HL-60 (cell line): ENCODE measurements around the gene AKNA.

Experiments
- DNase-seq, 2 experiments: peaks; one replicate each; pipeline ENCODE4 v3.0.0-alpha.2; 2010 to 2020; ENCODE audit warnings: low read depth in 1 of 2, low spot score in 1 of 2
- H3K27ac ChIP-seq: fragments of 250-450 bp; sonication (Bioruptor Pico); replicated peaks from 2 replicates; pipeline ENCODE4 v1.5.1; 2020; ENCODE audit warnings: mild to moderate bottlenecking, moderate library complexity
- H3K27me3 ChIP-seq: fragments of 250-450 bp; sonication (Bioruptor Pico); 2 replicates; pipeline ENCODE4 v1.5.1; 2021; ENCODE audit warnings: mild to moderate bottlenecking, moderate library complexity; ENCODE audit not compliant: insufficient read depth, poor library complexity, severe bottlenecking
- H3K4me3 ChIP-seq: replicated peaks from 2 replicates; pipeline ENCODE4 v1.5.1; 2011; ENCODE audit warnings: mild to moderate bottlenecking, control low read depth, low read length; ENCODE audit not compliant: insufficient read depth
- CTCF ChIP-seq: IDR thresholded peaks from one replicate; pipeline ENCODE4 v1.5.1; 2011; ENCODE audit warnings: low read length, control low read depth, inconsistent platforms; ENCODE audit not compliant: insufficient read depth
- GABPA ChIP-seq: IDR thresholded peaks from 2 replicates; pipeline ENCODE4 v1.6.1; 2012; ENCODE audit warnings: low read depth
- POLR2AphosphoS5 ChIP-seq: IDR thresholded peaks from 2 replicates; pipeline ENCODE4 v1.6.1; 2012; ENCODE audit warnings: low read depth
- SPI1 ChIP-seq: IDR thresholded peaks from 2 replicates; pipeline ENCODE4 v1.6.1; 2012; ENCODE audit warnings: low read depth, mild to moderate bottlenecking, borderline replicate concordance
- TF ChIP-seq, protein P1 (sequence below): IDR thresholded peaks from 2 replicates; pipeline ENCODE4 v1.6.1; 2012; ENCODE audit warnings: low read depth; ENCODE audit not compliant: insufficient replicate concordance

Gene AKNA

GRCh38 chr9:114388764-114389375 lies 1.1 kb upstream of the AKNA start:
- peak overlapping the region; percentile 82 for H3K27ac ChIP-seq
- no peak for DNase-seq
- TF ChIP-seq POLR2AphosphoS5 = no peak
- no peaks in the 10 kb centered on the region for H3K27me3 ChIP-seq
- H3K4me3 ChIP-seq = no peak overlapping the region

- TF ChIP-seq, protein P1, sequence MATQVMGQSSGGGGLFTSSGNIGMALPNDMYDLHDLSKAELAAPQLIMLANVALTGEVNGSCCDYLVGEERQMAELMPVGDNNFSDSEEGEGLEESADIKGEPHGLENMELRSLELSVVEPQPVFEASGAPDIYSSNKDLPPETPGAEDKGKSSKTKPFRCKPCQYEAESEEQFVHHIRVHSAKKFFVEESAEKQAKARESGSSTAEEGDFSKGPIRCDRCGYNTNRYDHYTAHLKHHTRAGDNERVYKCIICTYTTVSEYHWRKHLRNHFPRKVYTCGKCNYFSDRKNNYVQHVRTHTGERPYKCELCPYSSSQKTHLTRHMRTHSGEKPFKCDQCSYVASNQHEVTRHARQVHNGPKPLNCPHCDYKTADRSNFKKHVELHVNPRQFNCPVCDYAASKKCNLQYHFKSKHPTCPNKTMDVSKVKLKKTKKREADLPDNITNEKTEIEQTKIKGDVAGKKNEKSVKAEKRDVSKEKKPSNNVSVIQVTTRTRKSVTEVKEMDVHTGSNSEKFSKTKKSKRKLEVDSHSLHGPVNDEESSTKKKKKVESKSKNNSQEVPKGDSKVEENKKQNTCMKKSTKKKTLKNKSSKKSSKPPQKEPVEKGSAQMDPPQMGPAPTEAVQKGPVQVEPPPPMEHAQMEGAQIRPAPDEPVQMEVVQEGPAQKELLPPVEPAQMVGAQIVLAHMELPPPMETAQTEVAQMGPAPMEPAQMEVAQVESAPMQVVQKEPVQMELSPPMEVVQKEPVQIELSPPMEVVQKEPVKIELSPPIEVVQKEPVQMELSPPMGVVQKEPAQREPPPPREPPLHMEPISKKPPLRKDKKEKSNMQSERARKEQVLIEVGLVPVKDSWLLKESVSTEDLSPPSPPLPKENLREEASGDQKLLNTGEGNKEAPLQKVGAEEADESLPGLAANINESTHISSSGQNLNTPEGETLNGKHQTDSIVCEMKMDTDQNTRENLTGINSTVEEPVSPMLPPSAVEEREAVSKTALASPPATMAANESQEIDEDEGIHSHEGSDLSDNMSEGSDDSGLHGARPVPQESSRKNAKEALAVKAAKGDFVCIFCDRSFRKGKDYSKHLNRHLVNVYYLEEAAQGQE = no peak
- TF ChIP-seq POLR2AphosphoS5 = no peak
- no peak for TF ChIP-seq CTCF
- no peak for TF ChIP-seq SPI1
- peak overlapping the region; percentile 66 for H3K4me3 ChIP-seq
- peak overlapping the region; percentile 82 for H3K27ac ChIP-seq
- H3K27me3 ChIP-seq = no peaks in the 10 kb centered on the region
- DNase-seq = no peak
Measured at GRCh38 chr9:114388357-114388682, 538 bp upstream of the AKNA start.

DNA sequence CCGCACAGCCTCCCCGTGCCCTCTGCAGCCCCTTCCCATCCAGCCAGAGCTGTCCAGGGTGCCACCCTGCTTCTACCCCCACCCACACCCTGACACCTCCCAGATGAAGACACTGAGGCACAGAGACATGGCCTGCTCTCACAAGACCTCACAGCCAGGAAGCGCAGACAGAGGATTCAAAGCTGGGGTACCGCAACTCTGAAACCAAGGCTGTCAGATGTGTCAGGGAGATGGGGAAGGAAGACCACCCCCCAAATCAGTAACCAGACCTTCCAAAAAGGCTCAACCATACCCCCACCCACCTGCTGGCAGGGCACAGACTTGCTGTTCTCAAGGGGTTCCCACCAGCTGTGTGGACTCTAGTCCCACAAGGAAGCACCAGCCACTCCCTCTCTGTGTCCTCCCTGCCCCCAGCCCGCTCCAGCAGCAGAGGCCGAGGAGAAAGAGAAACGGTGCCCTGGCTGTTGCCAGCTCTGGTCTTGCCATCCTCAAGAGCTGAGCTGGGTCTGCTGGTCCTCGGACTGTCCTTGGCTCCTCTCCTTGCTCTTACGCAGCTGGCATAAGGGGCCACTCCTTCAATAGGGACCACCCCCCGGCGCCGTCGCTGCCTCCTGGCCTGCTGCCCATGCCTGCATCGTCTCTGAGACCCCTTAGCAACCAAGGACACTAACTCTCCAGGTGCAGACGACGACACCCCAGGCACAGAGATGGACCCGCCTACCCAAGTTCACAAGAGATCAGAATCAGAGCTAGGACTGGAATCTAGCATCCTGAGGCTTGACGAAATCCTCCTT lies 699 bp downstream of the AKNA start:
- peak overlapping the region; percentile 82 for H3K27ac ChIP-seq
- peak overlapping the region; percentile 66 for H3K4me3 ChIP-seq
- DNase-seq = no peak
- TF ChIP-seq POLR2AphosphoS5 (no peak; the same call in 1 of the 2 replicates), CTCF (no peak), SPI1 (no peak), GABPA (no peak)
- TF ChIP-seq, protein P1 = no peak
- H3K27me3 ChIP-seq = no peaks in the 10 kb centered on the region

- no peak for TF ChIP-seq CTCF
- TF ChIP-seq POLR2AphosphoS5 = no peak; the same call in 1 of the 2 replicates
- no peak for TF ChIP-seq SPI1
- TF ChIP-seq, protein P1 = no peak
- TF ChIP-seq GABPA = no peak
- Histone ChIP-seq H3K27ac (peak overlapping the region; percentile 82), H3K4me3 (peak overlapping the region; percentile 66), H3K27me3 (no peaks in the 10 kb centered on the region)
- DNase-seq = no peak
Measured at GRCh38 chr9:114386361-114386885, 1.4 kb downstream of the AKNA start.
